Aorta (tissue), 5 donors: ENCODE data around the gene SORBS1. TPM values are rescaled to one million over a fixed set of nuclear protein-coding genes. Genes with fewer than 3 reads are reported as not detected.

ENCODE experiments used
- ATAC-seq: fragments of 200-7000 bp; cut with Tn5 transposase; one replicate; pipeline ENCODE4 v1.9.1; 2022; ENCODE audit warnings: moderate library complexity; ENCODE audit not compliant: low FRiP score
- DNase-seq, 2 donors: peaks; one replicate each; pipeline ENCODE4 v3.0.0-alpha.2; 2020
- H3K27ac ChIP-seq, 2 donors: one replicate each; pipeline ENCODE4 v1.5.1; 2013; ENCODE audit warnings: low read length in 2 of 2, mild to moderate bottlenecking in 2 of 2, moderate library complexity in 2 of 2, control low read depth in 1 of 2, inconsistent platforms in 1 of 2, low read depth in 1 of 2
- H3K27me3 ChIP-seq, 2 donors: one replicate each; pipeline ENCODE4 v1.6.1; 2013; ENCODE audit warnings: control low read depth in 1 of 2, low read length in 1 of 2, mild to moderate bottlenecking in 1 of 2, moderate library complexity in 1 of 2; ENCODE audit not compliant: insufficient read depth in 2 of 2, control insufficient read depth in 1 of 2
- H3K36me3 ChIP-seq, 2 donors: one replicate each; pipeline ENCODE4 v1.6.1; 2013; ENCODE audit warnings: control low read depth in 1 of 2, low read length in 1 of 2, mild to moderate bottlenecking in 1 of 2; ENCODE audit not compliant: insufficient read depth in 2 of 2, control insufficient read depth in 1 of 2
- H3K4me1 ChIP-seq, 2 donors: one replicate each; pipeline ENCODE4 v1.6.1; 2013; ENCODE audit warnings: low read length in 2 of 2, control low read depth in 1 of 2, mild to moderate bottlenecking in 1 of 2, moderate library complexity in 1 of 2; ENCODE audit not compliant: insufficient read depth in 2 of 2, control insufficient read depth in 1 of 2
- H3K4me3 ChIP-seq, 2 donors: one replicate each; pipeline ENCODE4 v1.5.1; 2013; ENCODE audit warnings: low read length in 2 of 2, control low read depth in 1 of 2, mild to moderate bottlenecking in 1 of 2
- H3K9me3 ChIP-seq: one replicate; pipeline ENCODE4 v1.6.1; 2013; ENCODE audit warnings: mild to moderate bottlenecking, low read length; ENCODE audit not compliant: control insufficient read depth
- WGBS, 2 donors: extraction: QIAGEN DNeasy Blood & Tissue Kit; methylation state at CpG; one replicate each; pipeline ENCODE4 v1.1.7; 2013; 5-methylcytosine and 5-hydroxymethylcytosine counted together
- intact Hi-C, 2 donors: fragments of 100-400 bp; cut with DNase I; formaldehyde crosslinking; loops; one replicate each; pipeline versions ENCODE4 v1.14.2 to v1.15.0; 2022
- polyA plus RNA-seq, 2 donors: library from polyadenylated mRNA; stranded (reverse); fragments of 200-250 nt; gene quantifications; one replicate each; pipeline ENCODE4 v1.2.3, GENCODE V29; 2013
- total RNA-seq, 2 donors: library from RNA; stranded (reverse); fragmentation: NEBNext Ultra II Directional; extraction: Animal tissue kit (Norgen Biotek cat#: 25700); gene quantifications; one replicate each; pipeline ENCODE4 v1.2.1, GENCODE V29; 2021
- donor health status: healthy with polysubstance abuse.
- donor health status: Bipolar disorder and iron deficiency.
- donor health status: DM: no; HTN: no; CAD: no.
- donor health status: DM: no; HTN: no; CAD: no.
- donor health status: DM: yes; HTN: yes; CAD: no.

Gene SORBS1
- total and polyA plus RNA-seq, 4 donors, result 371 to 1,478 (median 482) TPM

DNA sequence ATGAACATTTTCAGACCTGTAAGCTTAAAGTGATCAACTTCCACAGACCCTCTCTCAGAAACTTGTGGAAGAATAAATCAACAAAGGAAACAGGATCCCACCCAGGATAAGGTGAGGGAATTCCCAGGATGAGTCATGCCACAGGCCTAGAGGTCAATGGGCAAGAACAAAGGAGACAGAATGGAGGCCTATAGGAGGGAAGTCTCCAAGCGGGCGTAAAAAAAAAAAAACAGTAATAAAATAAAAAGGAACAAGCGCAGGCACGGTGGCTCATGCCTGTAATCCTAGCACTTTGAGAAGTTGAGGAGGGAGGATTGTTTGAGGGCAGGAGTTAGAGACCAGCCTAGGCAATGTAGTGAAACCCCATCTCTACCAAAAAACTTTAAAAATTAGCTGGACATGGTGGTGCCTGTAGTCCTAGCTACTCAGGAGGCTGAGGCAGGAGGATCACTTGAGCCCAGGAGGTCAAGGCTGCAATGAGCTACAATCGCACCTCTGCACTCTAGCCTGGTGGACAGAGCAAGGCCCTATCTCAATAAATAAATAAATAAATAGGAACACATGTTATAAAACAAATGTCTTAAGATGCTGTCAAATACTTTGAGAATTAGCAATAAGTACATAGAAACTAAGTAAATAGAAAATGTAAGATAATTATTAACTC lies 8.4 kb downstream of the SORBS1 start:
- Histone ChIP-seq H3K27me3 (no peaks in the 10 kb centered on the region), H3K4me1 (peaks cover 7 to 8% of the 10 kb centered on the region in 2 donors), H3K9me3 (no peaks in the 10 kb centered on the region), H3K27ac (peak overlapping the region in 1 of 2 donors; percentile 48), H3K36me3 (no peaks in the 10 kb centered on the region), H3K4me3 (peak overlapping the region in 1 of 2 donors; percentile 2)
- intact Hi-C loops, result loop anchor here in 1 of 2 donors (10.0 kb wide), 2 partner anchors 48 to 88 kb away; no protein-coding TSS in a partner anchor
- 60 to 72% methylated on average over 5 of the region's 5 CpGs for WGBS, 2 donors
- no peak for ATAC-seq
- DNase-seq, result no peak

- ATAC-seq, result peak; percentile 47
- no peak for DNase-seq
- intact Hi-C loops, result loop anchor here in 1 of 2 donors (10.0 kb wide), 2 partner anchors 45 to 85 kb away; no protein-coding TSS in a partner anchor
- no peaks in the 10 kb centered on the region for H3K27me3 ChIP-seq
- H3K4me1 ChIP-seq, result peaks cover 11 to 12% of the 10 kb centered on the region in 2 donors
- peak overlapping the region in 1 of 2 donors; percentile 10 for H3K4me3 ChIP-seq
- H3K36me3 ChIP-seq, result no peaks in the 10 kb centered on the region
- H3K9me3 ChIP-seq, result no peaks in the 10 kb centered on the region
- WGBS, 2 donors, result 9 to 13% methylated on average over 10 of the region's 10 CpGs
- peak overlapping the region in 1 of 2 donors; percentile 61 for H3K27ac ChIP-seq
Measured at GRCh38 chr10:95550073-95550672, 11.0 kb downstream of the SORBS1 start.

DNA sequence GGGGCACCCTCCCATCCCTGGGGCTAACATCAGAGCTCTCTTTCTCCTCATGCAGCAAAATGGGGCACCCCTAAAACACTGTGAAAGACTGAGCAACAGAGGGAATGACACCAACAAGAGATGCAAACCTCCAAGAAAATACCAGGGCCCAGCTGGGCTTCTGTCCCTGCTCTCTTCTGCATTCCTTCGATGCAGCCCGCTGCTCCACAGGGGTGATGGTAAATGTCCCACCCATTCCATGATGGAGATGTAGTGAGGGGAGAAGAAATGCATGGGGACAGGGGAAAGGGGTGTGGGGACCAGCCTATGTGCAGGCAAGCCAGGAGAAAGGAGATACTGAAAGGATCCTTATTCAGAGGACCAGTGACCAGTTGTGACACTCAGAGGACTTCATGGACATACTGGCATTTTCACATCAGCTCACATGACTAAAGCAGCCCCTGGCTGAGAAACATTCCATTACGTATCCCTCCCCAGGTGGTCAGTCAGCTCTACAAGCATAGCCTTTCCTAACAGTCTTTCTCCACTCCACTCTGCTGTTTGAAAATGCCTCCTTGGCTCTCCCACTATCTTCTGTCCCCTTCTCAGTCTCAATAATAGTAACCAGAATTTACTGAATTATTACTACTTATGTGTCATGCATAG lies 13.3 kb downstream of the SORBS1 start:
- ATAC-seq (no peak), DNase-seq (no peak)
- H3K4me1 ChIP-seq, result peaks cover 12 to 17% of the 10 kb centered on the region in 2 donors
- H3K4me3 ChIP-seq, result no peak overlapping the region
- H3K9me3 ChIP-seq, result no peaks in the 10 kb centered on the region
- 39 to 46% methylated on average over 3 of the region's 3 CpGs for WGBS, 2 donors
- no peaks in the 10 kb centered on the region for H3K36me3 ChIP-seq
- H3K27me3 ChIP-seq, result no peaks in the 10 kb centered on the region
- peak overlapping the region in 1 of 2 donors; percentile 60 for H3K27ac ChIP-seq
- intact Hi-C loops, result no loop called here

DNA sequence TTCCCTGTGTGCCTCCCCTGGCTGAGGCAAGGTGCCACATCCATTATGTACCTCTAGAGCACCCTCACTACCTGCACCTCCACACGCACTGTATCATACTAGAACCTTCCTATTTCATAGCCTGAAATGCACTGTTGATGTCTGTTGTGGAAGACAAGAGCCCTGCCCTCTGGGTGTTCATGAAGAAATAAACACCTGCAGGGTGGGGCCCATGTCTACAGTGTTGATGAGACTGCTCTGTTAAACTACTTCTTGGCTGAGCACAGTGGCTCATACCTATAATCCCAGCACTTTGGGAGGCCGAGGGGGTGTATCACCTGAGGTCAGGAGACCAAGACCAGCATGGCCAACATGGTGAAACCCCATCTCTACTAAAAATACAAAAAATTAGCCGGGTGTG lies 14.0 kb downstream of the SORBS1 start:
- 85 to 88% methylated on average over 3 of the region's 3 CpGs for WGBS, 2 donors
- Histone ChIP-seq H3K4me3 (no peak overlapping the region), H3K9me3 (no peaks in the 10 kb centered on the region), H3K36me3 (no peaks in the 10 kb centered on the region), H3K27ac (peak overlapping the region in 1 of 2 donors; percentile 37), H3K4me1 (peaks cover 11 to 18% of the 10 kb centered on the region in 2 donors), H3K27me3 (no peaks in the 10 kb centered on the region)
- ATAC-seq, result no peak
- intact Hi-C loops, result no loop called here
- DNase-seq, result no peak

DNA sequence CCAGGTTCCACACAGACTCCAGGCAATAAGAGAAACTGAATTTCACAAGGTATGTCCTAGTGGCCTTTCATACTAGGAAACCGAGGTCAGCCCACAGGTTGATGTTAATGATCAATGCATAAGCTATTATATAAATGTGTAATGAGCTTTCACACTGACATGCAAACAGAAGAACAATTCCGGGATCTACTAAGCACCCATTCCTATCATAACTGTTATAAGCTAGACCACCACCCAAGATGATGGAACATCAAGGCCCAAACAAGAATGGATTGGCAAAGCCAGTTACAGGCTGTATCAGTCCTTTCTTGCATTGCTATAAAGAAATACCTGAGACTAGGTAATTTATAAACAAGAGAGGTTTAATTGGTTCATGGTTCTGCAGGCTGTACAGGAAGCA lies 15.2 kb downstream of the SORBS1 start:
- H3K27ac ChIP-seq, result peak overlapping the region in 1 of 2 donors; percentile 19
- peaks cover 8 to 19% of the 10 kb centered on the region in 2 donors for H3K4me1 ChIP-seq
- H3K4me3 ChIP-seq, result no peak overlapping the region
- intact Hi-C loops, result no loop called here
- no peak for DNase-seq
- no peak for ATAC-seq
- no peaks in the 10 kb centered on the region for H3K9me3 ChIP-seq
- no peaks in the 10 kb centered on the region for H3K27me3 ChIP-seq
- WGBS, 2 donors, result 70 to 81% methylated on average over 2 of the region's 2 CpGs
- no peaks in the 10 kb centered on the region for H3K36me3 ChIP-seq

- WGBS, 2 donors, result 17% methylated on average over 12 of the region's 12 CpGs
- H3K27ac ChIP-seq, result peak overlapping the region; percentile 19 to 88
Measured at GRCh38 chr10:95544783-95545500, 16.2 kb downstream of the SORBS1 start.

GRCh38 chr10:95543459-95543858 lies 17.7 kb downstream of the SORBS1 start:
- intact Hi-C loops, result no loop called here
- ATAC-seq, result no peak
- WGBS, 2 donors, result 8 to 10% methylated on average over 4 of the region's 4 CpGs
- Histone ChIP-seq H3K27ac (peak overlapping the region; percentile 6 to 34), H3K4me3 (no peak overlapping the region), H3K27me3 (no peaks in the 10 kb centered on the region), H3K36me3 (no peaks in the 10 kb centered on the region), H3K9me3 (no peaks in the 10 kb centered on the region), H3K4me1 (peaks cover 7 to 16% of the 10 kb centered on the region in 2 donors)
- DNase-seq, result no peak

More at GRCh38 chr10:95544783-95545500, 16.2 kb downstream of the SORBS1 start:
- Histone ChIP-seq H3K9me3 (no peaks in the 10 kb centered on the region), H3K36me3 (no peaks in the 10 kb centered on the region), H3K4me3 (no peak overlapping the region), H3K4me1 (peaks cover 7 to 20% of the 10 kb centered on the region in 2 donors), H3K27me3 (no peaks in the 10 kb centered on the region)
- no peak for ATAC-seq
- intact Hi-C loops, result no loop called here
- DNase-seq, result no peak

DNA sequence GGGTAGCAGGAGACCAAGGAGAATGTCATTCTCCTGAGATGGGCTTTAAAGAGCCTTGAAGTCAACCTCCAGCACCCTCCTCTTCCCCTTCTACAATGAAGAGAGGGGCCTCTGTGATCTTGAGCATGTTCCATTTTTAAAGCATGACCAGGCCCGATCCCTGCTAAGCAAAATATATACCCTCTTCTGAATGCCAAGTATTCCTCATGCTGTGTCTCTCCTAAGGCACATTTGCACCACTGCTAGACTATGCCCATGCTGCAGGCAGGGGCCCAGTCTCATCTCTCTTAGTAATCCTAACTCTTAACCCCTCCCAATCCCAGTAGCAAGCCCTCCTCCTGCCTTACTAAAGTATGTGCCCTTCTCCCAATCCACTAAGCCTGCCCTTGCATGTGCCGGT lies 18.4 kb downstream of the SORBS1 start:
- Histone ChIP-seq H3K27ac (peak overlapping the region in 1 of 2 donors; percentile 50), H3K4me1 (peaks cover 11 to 18% of the 10 kb centered on the region in 2 donors)

More for the DNA sequence above, 18.4 kb downstream of the SORBS1 start:
- Histone ChIP-seq H3K9me3 (no peaks in the 10 kb centered on the region), H3K4me3 (no peak overlapping the region), H3K36me3 (peaks cover 0 to 1% of the 10 kb centered on the region in 2 donors), H3K27me3 (no peaks in the 10 kb centered on the region)
- intact Hi-C loops, result no loop called here
- ATAC-seq (no peak), DNase-seq (no peak)
- WGBS, 2 donors, result 0 to 14% methylated on average over 2 of the region's 2 CpGs
